ENCODE results near the gene FGA. TPM values are rescaled to one million over a fixed set of nuclear protein-coding genes. Genes with fewer than 3 reads are reported as not detected.

FGA gene
- total and polyA plus RNA-seq, 2 of the 8 experiments (the other 6 are each of a cell fraction or from before 2014, with no cell fraction given), result not detected

DNA sequence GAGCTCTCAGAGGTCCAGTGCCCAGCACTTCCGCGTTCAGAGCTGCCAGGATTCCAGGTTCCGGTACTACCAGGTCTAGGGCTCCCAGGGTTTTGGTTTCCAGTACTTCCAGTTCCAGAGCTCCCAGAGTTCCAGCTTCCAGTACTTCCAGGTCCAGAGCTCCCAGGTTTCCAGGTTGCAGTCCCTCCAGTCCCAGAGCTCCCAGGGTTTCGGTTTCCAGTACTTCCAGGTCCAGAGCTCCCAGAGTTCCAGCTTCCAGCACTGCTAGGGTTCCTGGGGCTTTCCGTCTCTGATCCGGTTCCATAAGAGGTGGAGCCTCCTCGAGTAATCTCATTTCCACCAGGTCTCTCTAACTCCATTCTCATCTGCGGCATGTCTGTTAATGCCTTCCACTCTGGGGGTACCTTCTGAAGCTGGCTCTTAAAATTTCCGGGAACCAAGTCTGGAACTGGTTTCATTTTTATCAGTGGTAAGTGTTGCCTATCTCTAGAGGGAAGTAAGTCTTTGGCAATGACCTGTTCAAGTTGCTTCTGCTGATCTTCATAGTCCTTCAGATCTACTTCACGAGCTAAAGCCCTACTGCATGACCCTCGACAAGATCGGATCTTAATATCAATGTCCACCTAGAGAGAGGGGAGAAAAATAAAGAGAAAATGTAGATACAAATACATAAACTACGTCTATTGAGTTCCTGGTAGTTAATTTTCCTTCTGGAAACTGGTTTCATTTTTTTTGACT, 4.1 kb downstream of the FGA start:
- H3K23ac ChIP-seq (ENCODE audit: insufficient read length), result no peak overlapping the region
- no peak overlapping the region for H4K91ac ChIP-seq (replicated peaks; ENCODE audit: insufficient read length, low read length)
- H3K79me1 ChIP-seq (ENCODE audit: low read depth, low read length), result no peaks in the 10 kb centered on the region
- no peaks in the 10 kb centered on the region for H4K20me1 ChIP-seq (replicated peaks in 1 of 2; ENCODE audit: control insufficient read depth in 1 of 2, insufficient read depth in 2 of 2, low read length in 2 of 2)
- H3K56ac ChIP-seq (replicated peaks; ENCODE audit: insufficient read length, low read depth, low read length), result no peak overlapping the region
- H3K18ac ChIP-seq (ENCODE audit: extremely low read depth, low read length), result no peak overlapping the region
- 0 out of 7 replicates have a peak, but pooled peaks cover 0 to 3% (median 0%) of the 10 kb centered on the region in 4 experiments for H3K4me1 ChIP-seq (replicated peaks in 1 of 4; ENCODE audit: control insufficient read depth in 3 of 4, insufficient read depth in 4 of 4, low read length in 3 of 4)
- no peak overlapping the region for H3K4me2 ChIP-seq (ENCODE audit: insufficient read depth in 1 of 2, low read depth in 2 of 2, low read length in 2 of 2)
- no peaks in the 10 kb centered on the region for H3K27me3 ChIP-seq (replicated peaks in 1 of 4; ENCODE audit: control insufficient read depth in 3 of 4, extremely low read depth in 1 of 4, insufficient read depth in 3 of 4, low read length in 3 of 4)
- WGBS, 2 experiments (ENCODE audit: extremely low coverage in 1 of 2, insufficient coverage in 1 of 2, insufficient read length in 1 of 2, insufficient replicate concordance in 2 of 2, low coverage in 1 of 2, low lambda C conversion rate in 2 of 2, missing lambda C conversion rate in 1 of 2), result 94% methylated on average over 13 of the region's 13 CpGs; no CpG with 5 or more reads in 1 of the 2 experiments
- H4K8ac ChIP-seq (ENCODE audit: extremely low read depth, insufficient read depth, low read length), result no peak overlapping the region
- H3K14ac ChIP-seq (ENCODE audit: insufficient read length), result no peak overlapping the region
- H3K27ac ChIP-seq (ENCODE audit: low read depth, low read length), result no peak overlapping the region
- no peak overlapping the region for H3K9ac ChIP-seq (replicated peaks in 1 of 4; ENCODE audit: extremely low read depth in 1 of 4, low read depth in 3 of 4, low read length in 3 of 4)
- no peak overlapping the region for H2BK20ac ChIP-seq (ENCODE audit: low read length)
- ChIA-PET CTCF (ENCODE audit: partially characterized antibody) (interaction anchor here (0.9 to 3.2 kb wide), 10 partner anchors 9 to 325 kb away, joined by 3 to 12 read pairs (median 4); partner anchors contain the start of gene FGG), POLR2A (ENCODE audit: partially characterized antibody) (no interaction called here)
- no peak overlapping the region for H4K5ac ChIP-seq (ENCODE audit: insufficient read length, low read depth, low read length)
- H3K23me2 ChIP-seq (ENCODE audit: low read depth, low read length), result no peaks in the 10 kb centered on the region
- FAIRE-seq, result no peak
- H2AFZ ChIP-seq (ENCODE audit: low read length), result peak overlapping the region; percentile 12; the same call in 1 of the 2 replicates
- H2BK120ac ChIP-seq (replicated peaks; ENCODE audit: low read depth, low read length), result no peak overlapping the region
- no peaks in the 10 kb centered on the region for H3K36me3 ChIP-seq (ENCODE audit: control insufficient read depth in 2 of 4, insufficient read depth in 4 of 4, low read length in 3 of 4)
- H3K9me3 ChIP-seq (ENCODE audit: insufficient read depth in 2 of 2, low read depth in 1 of 2, low read length in 1 of 2), result no peaks in the 10 kb centered on the region
- DNase-seq (ENCODE audit: low read depth in 1 of 2, low spot score in 2 of 2), result no peak
- no peak overlapping the region for H2AK5ac ChIP-seq (ENCODE audit: low read depth, low read length)
- H2BK12ac ChIP-seq (ENCODE audit: low read depth, low read length), result no peak overlapping the region
- no peak overlapping the region for H3K4ac ChIP-seq (replicated peaks; ENCODE audit: insufficient read length, low read depth, low read length)
- no peak overlapping the region for H3K4me3 ChIP-seq (ENCODE audit: extremely low read depth in 1 of 4, insufficient read depth in 2 of 4, low read depth in 3 of 4, low read length in 4 of 4)
- no peaks in the 10 kb centered on the region for H3K79me2 ChIP-seq (ENCODE audit: control insufficient read depth in 1 of 2, insufficient read depth in 2 of 2, low read length in 2 of 2)
- H2BK15ac ChIP-seq (ENCODE audit: low read length), result no peak overlapping the region
- TF ChIP-seq SIX5 (IDR thresholded peaks at IDR 0.05; ENCODE audit: low read depth, low read length), result no peak
- TF ChIP-seq, protein P1, sequence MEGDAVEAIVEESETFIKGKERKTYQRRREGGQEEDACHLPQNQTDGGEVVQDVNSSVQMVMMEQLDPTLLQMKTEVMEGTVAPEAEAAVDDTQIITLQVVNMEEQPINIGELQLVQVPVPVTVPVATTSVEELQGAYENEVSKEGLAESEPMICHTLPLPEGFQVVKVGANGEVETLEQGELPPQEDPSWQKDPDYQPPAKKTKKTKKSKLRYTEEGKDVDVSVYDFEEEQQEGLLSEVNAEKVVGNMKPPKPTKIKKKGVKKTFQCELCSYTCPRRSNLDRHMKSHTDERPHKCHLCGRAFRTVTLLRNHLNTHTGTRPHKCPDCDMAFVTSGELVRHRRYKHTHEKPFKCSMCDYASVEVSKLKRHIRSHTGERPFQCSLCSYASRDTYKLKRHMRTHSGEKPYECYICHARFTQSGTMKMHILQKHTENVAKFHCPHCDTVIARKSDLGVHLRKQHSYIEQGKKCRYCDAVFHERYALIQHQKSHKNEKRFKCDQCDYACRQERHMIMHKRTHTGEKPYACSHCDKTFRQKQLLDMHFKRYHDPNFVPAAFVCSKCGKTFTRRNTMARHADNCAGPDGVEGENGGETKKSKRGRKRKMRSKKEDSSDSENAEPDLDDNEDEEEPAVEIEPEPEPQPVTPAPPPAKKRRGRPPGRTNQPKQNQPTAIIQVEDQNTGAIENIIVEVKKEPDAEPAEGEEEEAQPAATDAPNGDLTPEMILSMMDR (IDR thresholded peaks at IDR 0.05; ENCODE audit: control extremely low read depth in 1 of 3, insufficient read depth in 1 of 3, low read depth in 1 of 3, low read length in 3 of 3), result no peak
- TF ChIP-seq TEAD4 (IDR thresholded peaks at IDR 0.05; ENCODE audit: low read depth, low read length), result no peak
- TF ChIP-seq NANOG (IDR thresholded peaks at IDR 0.05; ENCODE audit: insufficient read depth, low read depth, low read length, poor library complexity, severe bottlenecking), result no peak
- TF ChIP-seq SP1 (IDR thresholded peaks at IDR 0.05; ENCODE audit: low read depth, low read length), result no peak
- TF ChIP-seq RBBP5 (IDR thresholded peaks at IDR 0.05; ENCODE audit: borderline replicate concordance, low read depth, low read length), result no peak
- H2BK5ac ChIP-seq (ENCODE audit: low read depth, low read length), result no peak overlapping the region

Data from H1 (cell line).